ENCODE results near the gene DTX1.

GRCh38 chr12:113050795-113051194, 5.7 kb upstream of the DTX1 start:
- no peak for TF ChIP-seq CTCF (IDR thresholded peaks at IDR 0.05)
- TF ChIP-seq TCF7L2 (IDR thresholded peaks at IDR 0.05; ENCODE audit: low read depth, low read length) = no peak
